ENCODE results near the gene STAM2.

The STAM2 gene

DNA sequence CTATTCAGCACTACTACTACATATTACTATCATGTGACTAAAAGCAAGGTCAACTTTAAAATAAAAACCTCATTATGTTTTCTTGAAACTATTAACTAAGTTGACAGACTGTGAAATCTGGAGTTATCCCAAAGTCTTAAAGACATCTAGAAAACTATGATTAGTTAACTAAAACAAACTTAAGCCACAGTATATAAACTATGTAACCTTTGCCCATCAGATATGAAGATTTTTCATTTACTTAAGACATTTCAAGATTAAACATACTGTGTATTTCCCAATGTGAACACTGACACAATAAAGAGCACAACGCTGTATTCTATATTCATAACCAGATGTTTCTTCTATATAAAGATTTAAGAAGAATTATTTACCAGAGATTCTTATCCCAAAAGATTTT is 43.3 kb downstream of the STAM2 start:
- Histone ChIP-seq H3K4me3 (replicated peaks; ENCODE audit: low read depth, low read length) (no peak overlapping the region), H3K36me3 (ENCODE audit: control insufficient read depth, insufficient read depth, low read length) (no peaks in the 10 kb centered on the region; the same call in none of the 2 replicates), H3K27me3 (replicated peaks; ENCODE audit: control insufficient read depth, insufficient read depth, low read length) (no peaks in the 10 kb centered on the region)
- TF ChIP-seq, protein P1, sequence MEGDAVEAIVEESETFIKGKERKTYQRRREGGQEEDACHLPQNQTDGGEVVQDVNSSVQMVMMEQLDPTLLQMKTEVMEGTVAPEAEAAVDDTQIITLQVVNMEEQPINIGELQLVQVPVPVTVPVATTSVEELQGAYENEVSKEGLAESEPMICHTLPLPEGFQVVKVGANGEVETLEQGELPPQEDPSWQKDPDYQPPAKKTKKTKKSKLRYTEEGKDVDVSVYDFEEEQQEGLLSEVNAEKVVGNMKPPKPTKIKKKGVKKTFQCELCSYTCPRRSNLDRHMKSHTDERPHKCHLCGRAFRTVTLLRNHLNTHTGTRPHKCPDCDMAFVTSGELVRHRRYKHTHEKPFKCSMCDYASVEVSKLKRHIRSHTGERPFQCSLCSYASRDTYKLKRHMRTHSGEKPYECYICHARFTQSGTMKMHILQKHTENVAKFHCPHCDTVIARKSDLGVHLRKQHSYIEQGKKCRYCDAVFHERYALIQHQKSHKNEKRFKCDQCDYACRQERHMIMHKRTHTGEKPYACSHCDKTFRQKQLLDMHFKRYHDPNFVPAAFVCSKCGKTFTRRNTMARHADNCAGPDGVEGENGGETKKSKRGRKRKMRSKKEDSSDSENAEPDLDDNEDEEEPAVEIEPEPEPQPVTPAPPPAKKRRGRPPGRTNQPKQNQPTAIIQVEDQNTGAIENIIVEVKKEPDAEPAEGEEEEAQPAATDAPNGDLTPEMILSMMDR (IDR thresholded peaks at IDR 0.05; ENCODE audit: insufficient read depth, low read length, poor library complexity, severe bottlenecking), result no peak
- no peak for DNase-seq (ENCODE audit: extremely low read depth, insufficient read length)

- Histone ChIP-seq H3K36me3 (ENCODE audit: control insufficient read depth, insufficient read depth, low read length) (peaks cover 4% of the 10 kb centered on the region), H3K4me3 (replicated peaks; ENCODE audit: low read depth, low read length) (no peak overlapping the region), H3K27me3 (replicated peaks; ENCODE audit: control insufficient read depth, insufficient read depth, low read length) (no peaks in the 10 kb centered on the region)
- DNase-seq (ENCODE audit: extremely low read depth, insufficient read length), result no peak
- TF ChIP-seq, protein P1 (IDR thresholded peaks at IDR 0.05; ENCODE audit: insufficient read depth, low read length, poor library complexity, severe bottlenecking), result no peak
Observed at GRCh38 chr2:152127628-152128027, 47.9 kb downstream of the STAM2 start.

- TF ChIP-seq, protein P1 (IDR thresholded peaks at IDR 0.05; ENCODE audit: insufficient read depth, low read length, poor library complexity, severe bottlenecking), result no peak
- Histone ChIP-seq H3K4me3 (replicated peaks; ENCODE audit: low read depth, low read length) (no peak overlapping the region), H3K27me3 (replicated peaks; ENCODE audit: control insufficient read depth, insufficient read depth, low read length) (no peaks in the 10 kb centered on the region), H3K36me3 (ENCODE audit: control insufficient read depth, insufficient read depth, low read length) (peaks cover 4% of the 10 kb centered on the region)
- no peak for DNase-seq (ENCODE audit: extremely low read depth, insufficient read length)
Observed at GRCh38 chr2:152126664-152127063, 48.9 kb downstream of the STAM2 start.

- Histone ChIP-seq H3K27me3 (replicated peaks; ENCODE audit: control insufficient read depth, insufficient read depth, low read length) (no peaks in the 10 kb centered on the region), H3K36me3 (ENCODE audit: control insufficient read depth, insufficient read depth, low read length) (peaks cover 6% of the 10 kb centered on the region), H3K4me3 (replicated peaks; ENCODE audit: low read depth, low read length) (no peak overlapping the region)
- TF ChIP-seq, protein P1 (IDR thresholded peaks at IDR 0.05; ENCODE audit: insufficient read depth, low read length, poor library complexity, severe bottlenecking), result no peak
- DNase-seq (ENCODE audit: extremely low read depth, insufficient read length), result no peak
Observed at GRCh38 chr2:152122161-152122560, 53.4 kb downstream of the STAM2 start.

GRCh38 chr2:152120430-152120829 is 55.1 kb downstream of the STAM2 start:
- H3K27me3 ChIP-seq (replicated peaks; ENCODE audit: control insufficient read depth, insufficient read depth, low read length), result no peaks in the 10 kb centered on the region
- no peak for DNase-seq (ENCODE audit: extremely low read depth, insufficient read length)
- peaks cover 4% of the 10 kb centered on the region for H3K36me3 ChIP-seq (ENCODE audit: control insufficient read depth, insufficient read depth, low read length)
- TF ChIP-seq, protein P1 (IDR thresholded peaks at IDR 0.05; ENCODE audit: insufficient read depth, low read length, poor library complexity, severe bottlenecking), result no peak
- no peak overlapping the region for H3K4me3 ChIP-seq (replicated peaks; ENCODE audit: low read depth, low read length)

- TF ChIP-seq, protein P1 (IDR thresholded peaks at IDR 0.05; ENCODE audit: insufficient read depth, low read length, poor library complexity, severe bottlenecking), result no peak
- no peak for DNase-seq (ENCODE audit: extremely low read depth, insufficient read length)
- H3K4me3 ChIP-seq (replicated peaks; ENCODE audit: low read depth, low read length), result no peak overlapping the region
- H3K27me3 ChIP-seq (replicated peaks; ENCODE audit: control insufficient read depth, insufficient read depth, low read length), result no peaks in the 10 kb centered on the region
- H3K36me3 ChIP-seq (ENCODE audit: control insufficient read depth, insufficient read depth, low read length), result peaks cover 2% of the 10 kb centered on the region
Observed at GRCh38 chr2:152115952-152116351, 59.6 kb downstream of the STAM2 start.

Measured in GM06990 (cell line).